Hematopoietic multipotent progenitor cell treated with erythropoietin and hydrocortisone succinate and interleukin-3 and kit ligand, for 17 days (in vitro differentiated cells): Measurements from ENCODE around the gene ANKRD39.

Source experiments
- DNase-seq: peaks from one replicate; pipeline ENCODE4 v3.0.0-alpha.2; 2015; ENCODE audit warnings: low spot score

Gene ANKRD39

DNA sequence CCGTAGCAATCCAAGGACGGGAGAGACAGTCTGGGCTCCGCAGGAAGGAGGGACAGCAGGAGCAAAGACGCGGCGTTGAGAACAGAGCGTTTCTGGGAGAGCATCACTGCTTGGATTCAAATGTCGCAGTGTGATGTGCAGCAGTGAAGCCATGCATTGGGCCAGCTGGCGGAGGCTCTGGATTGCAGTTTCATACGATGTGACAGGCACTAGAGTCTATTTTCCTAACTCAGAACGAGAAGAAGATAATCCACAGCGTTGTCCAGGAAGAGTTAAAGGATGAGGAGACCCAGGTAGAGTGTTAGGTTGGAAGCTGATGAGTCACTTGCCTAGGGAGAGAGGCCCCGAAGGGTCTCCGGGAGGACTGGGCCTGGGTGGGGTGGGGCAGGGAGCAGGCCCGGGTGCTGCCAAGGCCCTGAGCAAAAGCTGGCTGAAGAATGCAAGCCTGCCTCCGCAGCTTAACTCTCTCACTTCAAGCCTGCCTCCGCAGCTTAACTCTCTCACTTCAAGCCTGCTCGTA is 29.7 kb upstream of the ANKRD39 start:
- DNase-seq, result no peak

DNA sequence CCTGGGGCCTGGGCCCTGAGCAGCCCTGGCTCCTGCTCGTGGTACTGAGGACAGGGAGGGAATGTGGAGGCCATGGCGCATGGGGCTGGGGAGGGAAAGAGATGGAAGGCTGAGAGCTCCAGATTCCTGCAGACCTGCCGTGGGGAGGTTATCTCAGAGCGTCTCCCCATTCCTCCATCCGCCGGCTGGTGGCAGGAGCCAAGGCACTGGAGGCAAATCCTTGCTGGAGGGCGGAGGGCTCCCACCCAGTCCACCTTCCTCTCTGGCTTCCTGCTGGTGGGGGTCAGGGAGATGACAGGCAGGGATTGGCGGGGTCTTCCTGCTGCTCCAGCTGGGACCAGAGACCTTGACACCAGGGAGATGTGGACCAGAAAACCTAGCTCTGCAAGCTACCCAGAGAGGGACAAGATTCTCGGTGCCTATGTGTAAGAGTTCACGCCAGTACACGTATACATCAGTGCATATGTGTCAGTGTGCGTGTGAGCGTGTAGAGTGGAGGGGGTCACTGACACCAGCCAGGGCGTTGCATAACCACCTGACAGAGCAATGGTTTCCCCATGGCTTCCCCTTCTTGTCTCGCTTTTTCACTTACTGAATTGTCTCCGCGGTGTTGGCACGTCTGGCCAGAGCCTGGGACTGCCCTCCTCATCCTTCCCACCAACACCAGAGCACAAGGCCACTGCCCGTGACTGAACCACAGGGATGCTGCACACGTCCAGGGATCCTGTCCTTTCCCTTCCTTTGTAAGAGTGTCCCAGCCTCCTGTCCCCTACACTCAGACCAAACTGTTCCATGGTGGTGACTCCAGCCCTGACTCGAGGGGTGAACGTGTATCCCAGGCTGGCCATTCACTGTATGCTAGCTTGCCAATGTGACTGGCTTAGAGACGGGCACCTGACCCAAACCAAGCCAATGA is 27.9 kb upstream of the ANKRD39 start:
- no peak for DNase-seq

DNA sequence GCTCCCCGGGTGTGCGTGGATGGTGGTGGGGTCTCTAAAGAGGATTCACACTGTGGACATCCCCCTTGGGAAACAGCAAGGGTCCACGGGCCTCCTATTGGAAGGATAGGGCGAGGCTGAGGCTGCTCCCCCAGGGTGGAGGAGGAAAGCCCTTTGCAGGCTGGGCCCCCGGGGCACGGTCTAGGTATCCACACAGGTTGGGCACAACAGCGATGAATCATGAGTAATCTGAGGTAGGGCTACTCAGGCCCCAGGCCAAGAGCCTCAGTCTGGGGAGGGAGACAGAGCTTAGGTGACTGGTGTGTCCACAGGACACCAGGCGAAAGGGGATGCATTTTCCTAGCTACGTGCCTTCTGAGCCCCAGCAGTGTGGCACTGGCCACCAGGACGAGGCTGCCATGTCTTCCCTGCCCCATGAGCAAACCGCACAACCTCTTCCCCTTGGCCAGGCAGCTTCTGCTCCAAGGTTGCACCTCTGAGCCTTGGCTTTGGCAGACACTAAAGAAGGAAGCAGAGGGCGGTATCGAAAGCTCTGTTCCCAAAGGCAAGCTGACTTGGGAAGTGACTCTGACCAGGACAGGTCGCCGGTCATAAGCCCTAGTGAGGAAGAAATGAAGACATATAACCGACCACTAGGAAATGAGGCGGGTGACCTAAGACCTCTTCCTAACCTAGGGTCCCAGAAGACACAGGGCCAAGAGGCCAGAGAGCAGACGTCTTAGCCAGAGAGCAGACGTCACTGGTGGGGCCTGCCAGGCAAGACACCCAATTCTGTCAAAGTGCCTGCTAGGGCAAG is 26.7 kb upstream of the ANKRD39 start:
- no peak for DNase-seq

DNA sequence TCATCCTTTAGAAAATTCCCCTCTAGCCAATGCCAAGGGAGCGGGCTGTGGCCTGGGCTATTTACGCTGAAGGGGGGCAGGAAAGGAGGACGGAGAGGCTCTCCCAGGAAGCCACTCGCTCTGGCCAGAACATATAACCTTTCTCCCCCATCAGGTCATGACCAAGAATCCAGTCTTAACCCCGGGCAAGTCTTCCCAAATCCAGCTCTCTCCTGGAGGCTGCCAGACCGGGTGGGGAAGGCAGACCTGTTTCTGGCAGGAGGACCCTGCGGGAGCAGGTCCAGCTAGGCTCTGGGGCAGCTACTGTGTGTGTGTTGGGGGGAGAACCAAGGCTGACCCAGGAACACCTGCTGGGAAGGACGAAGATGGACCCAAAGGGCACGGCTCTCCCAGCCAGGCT is 25.5 kb upstream of the ANKRD39 start:
- DNase-seq, result no peak

DNA sequence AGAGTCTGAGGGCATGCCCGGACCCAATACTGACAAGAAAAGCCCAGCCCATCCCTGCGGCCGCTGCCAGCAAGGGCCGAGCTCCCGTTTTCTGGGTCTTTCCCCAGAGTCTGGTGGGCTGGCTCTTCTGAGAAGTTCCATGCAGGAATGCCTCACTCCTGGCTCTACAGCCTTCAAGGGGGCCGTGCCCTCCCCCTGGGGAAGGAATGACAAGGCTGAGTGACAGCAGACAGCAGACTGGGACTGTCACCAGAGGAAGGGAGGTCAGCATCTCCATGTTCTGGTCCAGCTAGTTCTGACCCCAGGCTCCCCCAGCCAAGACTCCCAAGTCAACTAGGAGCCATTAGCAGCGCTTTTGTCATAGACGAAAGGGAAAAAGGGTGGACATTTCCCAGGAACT is 25.1 kb upstream of the ANKRD39 start:
- no peak for DNase-seq

DNA sequence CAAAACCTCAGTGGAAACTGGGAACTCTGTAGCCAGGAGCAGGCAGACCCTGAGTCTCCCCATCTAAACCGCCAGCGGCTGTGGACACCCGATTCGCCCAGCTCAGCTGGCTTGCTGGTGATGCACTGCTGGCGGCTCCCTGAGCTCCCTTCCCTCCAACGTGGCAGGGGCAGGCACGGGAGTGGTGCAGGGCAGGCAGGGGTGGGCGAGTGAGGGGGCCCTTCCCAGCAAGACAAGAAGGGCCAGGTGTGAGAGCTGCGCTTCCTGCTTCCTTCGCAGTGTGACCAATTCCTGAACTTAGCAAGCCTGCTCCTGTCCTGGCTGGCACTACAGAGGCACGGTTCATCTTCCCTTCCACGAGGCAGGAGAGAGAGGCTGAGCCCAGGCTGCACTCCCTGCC is 24.4 kb upstream of the ANKRD39 start:
- no peak for DNase-seq

DNA sequence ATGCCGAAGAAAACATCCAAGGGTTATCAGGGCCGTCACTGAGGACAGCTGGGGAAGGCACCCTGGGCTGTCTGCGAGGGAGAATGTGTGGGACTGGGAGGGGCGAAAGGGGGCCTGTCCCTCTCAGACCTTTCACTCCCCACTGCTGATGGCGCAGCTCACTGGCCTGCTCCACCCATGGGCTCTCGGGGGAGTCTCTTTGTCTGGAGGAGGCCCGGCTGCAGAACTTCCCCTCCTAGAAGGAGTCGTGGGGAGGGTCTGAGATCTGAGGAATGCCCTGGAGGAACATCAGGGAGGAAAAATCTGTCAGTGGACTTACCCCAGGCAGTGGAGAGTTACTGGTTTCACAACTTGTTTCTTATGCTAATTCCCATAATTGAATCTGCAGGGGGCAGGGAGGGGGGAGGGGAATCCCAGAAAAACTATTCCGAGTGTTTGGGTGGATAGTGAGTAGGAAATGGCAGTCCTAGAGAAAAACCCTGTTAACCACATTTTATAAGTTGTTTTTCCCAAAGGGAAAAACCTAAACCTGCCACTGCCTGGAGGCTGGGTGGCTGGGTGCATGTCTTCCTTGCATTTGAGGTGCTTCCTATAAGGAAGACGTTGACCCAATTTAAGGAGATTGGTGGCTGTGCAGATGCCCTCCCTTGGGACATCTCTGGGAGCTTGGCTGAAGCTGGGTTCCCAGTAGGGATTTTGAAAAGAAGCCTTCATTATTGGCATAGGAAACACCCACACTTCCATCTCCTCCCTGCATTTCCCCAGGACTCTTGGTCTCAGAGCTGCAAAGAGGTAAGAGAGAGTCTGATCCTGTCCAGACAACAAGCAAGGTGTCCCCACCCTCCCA is 23.8 kb upstream of the ANKRD39 start:
- no peak for DNase-seq

DNA sequence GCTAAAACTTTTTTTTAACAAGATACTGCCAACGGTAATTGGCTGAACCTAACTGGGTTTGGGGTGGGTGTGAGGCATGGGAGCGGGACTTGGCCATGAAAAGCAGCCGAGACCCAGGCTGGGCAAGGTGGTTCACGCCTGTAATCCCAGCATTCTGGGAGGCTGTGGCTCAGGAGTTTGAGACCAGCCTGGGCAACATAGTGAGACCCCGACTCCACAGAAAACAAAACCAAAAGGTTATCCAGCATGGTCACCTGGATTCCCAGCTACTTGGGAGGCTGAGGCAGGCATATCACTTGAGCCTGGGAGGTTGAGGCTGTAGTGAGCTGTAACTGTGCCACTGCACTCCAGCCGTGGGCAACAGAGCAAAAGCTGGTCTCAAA is 23.1 kb upstream of the ANKRD39 start:
- DNase-seq, result no peak

DNA sequence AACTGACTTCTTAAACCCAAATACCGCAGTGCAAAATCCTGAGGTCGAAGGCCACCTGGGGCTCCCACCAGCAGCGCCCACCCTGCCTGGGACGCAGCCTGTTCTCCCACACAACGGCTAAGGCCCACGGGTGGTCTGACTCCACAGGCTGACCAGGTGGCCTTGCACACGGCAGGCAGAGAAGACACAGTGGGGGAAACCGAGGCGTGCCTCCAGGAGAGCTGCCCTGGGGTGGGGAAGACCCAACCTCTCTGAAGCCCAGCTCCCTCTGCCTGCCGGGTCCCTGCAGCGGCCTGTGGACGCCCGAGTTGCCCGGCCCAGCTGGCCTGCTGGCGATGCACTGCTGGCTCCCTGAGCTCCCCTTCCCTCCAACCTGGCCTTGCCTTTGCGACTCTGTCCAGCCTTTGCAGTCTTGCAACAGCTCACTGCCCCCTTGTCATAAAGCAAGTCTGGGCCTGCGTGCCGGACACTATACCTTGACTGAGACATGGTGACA is 21.8 kb upstream of the ANKRD39 start:
- DNase-seq, result no peak

DNA sequence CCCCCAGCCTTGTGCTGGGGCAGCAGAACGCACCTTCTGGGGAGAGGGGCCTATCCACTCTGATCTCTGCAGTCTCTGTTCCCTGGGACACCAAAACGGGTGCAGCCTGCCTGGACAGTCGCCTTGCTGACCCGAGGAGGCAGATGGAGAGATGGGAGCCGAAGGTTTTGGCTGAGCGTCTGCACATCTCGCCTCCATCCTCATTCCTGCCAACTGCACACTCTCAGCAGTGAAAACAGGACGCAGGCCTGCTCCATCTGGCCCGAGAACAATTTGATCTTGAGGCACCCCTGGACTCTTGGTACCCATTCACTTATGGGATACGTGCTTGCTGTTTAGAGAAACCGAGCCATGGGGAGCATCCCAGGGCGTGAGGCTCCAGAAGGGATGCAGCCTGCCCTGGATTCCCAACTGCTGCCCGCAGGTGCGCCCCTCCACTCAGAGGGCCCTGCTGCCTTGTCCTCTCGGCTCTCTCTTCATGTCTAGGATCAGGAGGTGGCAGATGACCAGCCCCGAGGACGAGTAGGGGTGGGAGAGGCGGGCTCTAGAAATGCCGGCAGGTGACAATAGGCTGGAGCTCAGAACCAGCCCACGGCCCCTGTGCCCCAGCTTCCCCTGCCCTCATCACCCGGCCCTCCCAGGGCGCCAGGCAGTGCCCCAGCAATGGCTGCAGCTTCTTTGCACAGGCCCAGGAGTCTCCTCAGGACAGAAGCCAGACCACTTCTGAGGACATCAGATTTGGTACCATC is 21.2 kb upstream of the ANKRD39 start:
- no peak for DNase-seq

DNA sequence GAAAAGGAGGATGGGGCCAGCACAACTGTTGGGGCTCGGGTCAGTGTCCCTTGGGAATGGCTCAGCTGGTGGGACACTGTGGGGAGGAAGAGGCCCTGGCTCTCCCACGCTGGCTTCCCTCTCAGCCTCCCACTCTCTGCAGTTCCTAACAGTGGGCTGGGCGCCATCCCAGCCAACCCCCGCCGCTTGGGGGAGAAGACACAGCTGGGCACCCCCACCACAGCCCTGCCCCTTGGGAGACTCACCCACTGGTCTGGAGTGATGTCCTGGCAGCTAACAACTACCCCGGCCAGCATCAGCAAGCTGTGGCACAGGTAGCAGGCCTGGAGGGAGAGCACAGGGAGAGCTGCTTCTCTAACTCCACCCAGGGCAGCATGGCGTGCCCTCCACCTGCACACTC is 20.4 kb upstream of the ANKRD39 start:
- no peak for DNase-seq

DNA sequence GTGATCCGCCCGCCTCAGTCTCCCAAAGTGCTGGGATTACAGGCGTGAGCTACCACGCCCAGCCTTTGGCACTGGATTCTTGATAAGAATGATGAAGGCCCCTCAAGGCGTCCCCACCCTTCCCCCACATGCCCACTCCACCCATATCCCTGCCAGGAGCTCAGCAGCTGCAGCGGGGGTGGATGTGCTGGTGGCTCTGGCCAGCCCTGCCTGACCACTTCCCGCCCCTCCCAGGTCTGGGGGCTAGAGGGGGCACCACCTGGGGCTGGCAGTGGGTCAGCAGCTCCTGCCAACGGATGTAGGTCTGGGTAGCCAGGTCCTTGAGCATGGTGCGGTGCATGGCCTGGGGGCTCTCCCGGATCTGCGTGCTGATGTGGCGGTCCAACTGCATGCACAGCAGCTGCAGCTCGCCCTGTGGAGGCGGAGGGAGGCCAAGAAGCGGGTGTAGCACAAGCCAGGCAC is 19.8 kb upstream of the ANKRD39 start:
- DNase-seq, result no peak

DNA sequence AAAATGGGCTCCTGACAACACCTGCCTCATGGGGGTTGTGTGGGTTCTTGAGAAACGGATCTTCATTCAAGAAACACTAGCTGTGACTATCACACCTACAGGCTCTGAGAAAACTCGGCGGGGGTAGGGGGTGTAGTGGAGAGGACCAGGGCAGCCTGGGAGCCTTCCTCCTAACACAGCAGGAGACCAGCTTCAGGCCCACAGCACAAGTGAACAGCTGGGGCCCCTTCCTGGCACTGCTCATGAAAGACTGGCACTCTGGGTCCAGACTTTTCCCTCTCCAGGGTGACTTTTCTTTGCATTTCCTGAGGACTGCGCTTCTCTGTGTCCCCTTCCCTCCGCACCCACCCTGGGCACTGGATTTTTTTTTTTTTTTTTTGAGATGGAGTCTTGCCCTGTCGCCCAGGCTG is 19.2 kb upstream of the ANKRD39 start:
- no peak for DNase-seq

DNA sequence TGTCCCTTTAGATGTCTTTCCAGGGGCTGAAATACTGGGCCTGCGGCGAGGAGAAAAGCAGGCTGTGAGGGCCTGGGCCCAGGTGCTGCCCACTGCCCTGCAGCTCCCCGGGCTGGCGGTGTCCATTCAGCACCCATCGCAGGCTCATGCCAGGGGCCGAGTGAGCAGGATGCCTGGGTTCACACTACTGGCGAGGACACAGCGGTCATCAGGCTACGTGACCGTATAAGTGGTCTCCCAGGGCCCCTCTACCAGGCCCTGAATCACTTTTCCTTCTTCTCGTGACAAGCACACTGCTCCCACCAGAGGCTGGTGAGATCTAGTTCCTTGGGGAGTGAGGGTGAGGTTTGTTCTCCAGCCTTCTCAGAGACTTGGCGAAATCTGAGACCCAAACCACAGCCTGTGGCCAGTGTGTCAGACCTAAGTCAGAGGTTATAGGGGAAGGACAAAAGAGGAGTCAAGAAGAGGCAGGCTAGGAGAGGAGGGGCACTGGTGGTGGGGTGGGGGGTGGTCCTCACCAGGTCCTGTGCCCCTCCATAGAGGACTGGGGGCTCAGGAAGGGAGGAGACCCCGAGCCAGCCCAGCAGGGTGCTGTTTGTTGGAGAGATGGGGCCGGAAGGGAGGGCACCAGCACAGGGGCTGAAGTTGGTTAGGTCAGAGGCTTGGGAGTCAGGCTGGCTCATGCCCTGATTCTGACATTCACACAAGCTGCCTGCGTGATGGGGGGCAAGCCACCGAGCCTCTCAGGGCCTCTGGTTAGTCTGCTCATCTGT is 18.6 kb upstream of the ANKRD39 start:
- no peak for DNase-seq

DNA sequence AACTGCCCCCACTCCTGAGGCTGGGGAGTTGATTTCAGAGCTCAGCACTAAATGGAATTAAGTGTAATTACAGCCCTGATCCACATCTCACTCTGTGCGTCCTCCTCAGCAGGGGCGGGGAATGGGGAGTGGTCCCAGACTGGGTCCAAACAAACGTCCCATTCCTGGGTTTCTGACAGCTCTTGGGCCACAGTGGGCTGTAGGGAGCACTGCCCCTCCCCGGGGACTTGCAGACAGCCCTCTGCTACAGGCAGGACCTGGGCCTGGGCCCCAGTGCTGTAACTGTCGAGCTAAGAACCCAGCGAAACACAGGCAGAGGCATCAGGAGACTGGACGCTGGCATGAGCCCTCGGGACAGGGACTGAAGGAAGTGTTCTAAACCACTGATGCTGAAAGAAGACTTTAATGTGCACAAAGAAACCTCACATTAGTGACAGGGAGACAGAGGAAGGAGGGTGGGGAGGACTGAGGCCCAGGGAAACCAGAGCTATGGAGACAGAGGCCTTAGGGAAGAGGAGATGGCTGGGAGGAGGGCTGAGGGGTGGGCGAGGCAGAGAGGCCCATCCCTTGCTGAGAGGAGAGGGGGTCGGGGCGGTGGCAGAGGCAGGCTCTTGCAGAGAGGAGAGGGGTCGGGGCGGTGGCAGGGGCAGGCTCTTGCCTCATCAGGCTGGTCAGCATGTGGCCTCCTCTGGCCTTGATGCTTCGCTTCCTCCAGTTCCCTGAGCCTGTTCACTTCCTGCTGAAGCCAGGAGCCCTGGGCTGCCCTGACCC is 17.9 kb upstream of the ANKRD39 start:
- DNase-seq, result no peak

DNA sequence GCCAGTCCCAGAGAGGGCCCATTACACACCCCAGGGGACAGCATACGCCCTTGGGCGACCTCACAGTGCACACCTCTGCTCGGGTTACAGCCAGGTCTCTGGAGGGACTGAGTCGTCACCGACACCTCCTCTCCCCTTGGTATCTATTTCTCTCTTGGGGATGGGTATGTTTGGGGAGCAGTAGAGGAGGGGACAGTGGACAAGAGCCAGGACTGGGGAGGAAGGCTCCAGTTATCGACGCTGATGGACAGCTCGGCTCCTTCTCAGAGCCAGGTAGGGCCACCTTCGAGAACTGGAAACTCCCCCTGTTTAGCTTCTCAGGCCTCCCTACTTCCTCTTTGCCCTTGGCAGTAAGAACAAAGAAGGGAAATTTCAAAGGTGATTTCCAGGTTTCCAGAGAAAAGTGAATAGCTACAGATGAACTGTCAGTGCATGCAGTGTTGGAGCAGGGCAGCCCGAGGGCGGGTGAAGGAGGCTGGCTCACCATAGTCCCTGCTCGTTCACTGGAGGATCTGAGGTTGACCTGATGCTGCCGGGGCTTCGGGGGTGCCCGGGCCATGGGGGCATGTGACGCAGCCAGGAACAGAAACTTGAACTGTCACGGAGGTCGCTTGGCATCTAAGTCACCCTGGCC is 16.5 kb upstream of the ANKRD39 start:
- no peak for DNase-seq

DNA sequence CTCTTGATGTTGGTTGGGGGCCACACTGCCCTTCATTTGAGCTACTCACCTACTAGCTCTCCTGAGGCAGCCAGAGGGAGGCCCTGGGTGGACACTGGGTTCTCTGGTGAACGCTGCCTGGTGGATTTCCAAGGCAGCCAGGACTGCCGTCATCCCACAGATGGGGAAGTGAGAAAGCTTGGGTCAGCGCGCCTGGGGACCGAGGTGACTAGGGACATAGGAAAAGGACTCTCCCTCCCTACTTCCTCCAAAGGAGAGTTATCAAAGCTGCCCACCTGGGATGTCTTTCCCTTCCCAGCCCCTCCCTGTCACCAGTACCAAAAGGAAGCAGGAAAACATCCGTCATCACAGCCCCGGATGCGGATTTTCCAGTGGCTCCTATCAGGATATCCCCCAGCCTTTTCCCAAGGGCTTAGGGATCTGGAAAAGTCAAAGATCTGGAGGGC is 15.9 kb upstream of the ANKRD39 start:
- no peak for DNase-seq

DNA sequence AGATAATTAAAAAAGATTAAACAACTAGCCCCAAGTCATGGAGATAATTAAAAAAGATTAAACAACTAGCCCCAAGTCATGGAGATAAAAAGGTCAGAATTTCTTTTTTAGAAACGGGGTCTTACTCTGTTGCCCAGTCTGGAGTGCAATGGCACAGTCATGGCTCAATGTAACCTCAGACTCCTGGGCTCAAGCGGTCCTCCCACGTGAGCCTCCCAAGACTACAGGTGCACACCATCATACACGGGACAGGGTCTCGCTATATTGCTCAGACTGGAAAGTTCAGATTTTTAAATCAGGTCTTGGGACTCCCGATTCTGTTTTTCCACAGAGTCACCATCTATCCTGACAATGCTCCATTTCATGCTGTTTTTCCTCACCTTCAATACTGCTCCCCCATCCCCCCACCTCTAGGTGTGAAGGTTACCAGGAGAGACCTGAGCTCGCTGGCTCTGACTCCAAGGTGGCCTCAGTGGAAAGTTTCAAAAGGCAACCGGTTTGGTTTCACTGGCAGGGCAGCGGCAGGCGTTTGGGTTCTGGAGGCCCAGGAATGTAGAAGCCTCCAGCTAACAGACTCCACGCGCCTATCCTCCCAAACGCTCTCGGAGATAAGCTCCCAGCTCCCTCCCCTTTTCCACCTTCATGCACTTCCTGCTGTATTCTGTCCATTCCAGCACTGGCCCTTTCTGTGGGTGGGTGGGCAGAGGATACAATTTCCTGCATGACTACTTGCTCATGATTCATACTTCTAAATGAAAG is 15.0 kb upstream of the ANKRD39 start:
- DNase-seq, result no peak
